PC-3 (cell line): ENCODE results near the gene RAMAC. TPM values are rescaled to one million over a fixed set of nuclear protein-coding genes. Genes with fewer than 3 reads are reported as not detected.

Experiments
- ATAC-seq: fragments of 200-7000 bp; cut with Tn5 transposase; 2 replicates; pipeline ENCODE4 v1.9.1; 2020; ENCODE audit warnings: mild to moderate bottlenecking, moderate library complexity
- BruUV-seq: library from RNA; stranded (reverse); fragments of 400-500 nt; replicated peaks from 2 replicates; lab custom pipeline; 2021; lab: Mats Ljungman, UMichigan
- CTCF ChIA-PET: fragments of 300-600 bp; sonication (Branson Sonifier 250); formaldehyde crosslinking; loops from one replicate; lab custom pipeline; 2022; ENCODE audit warnings: antibody characterized with exemption; lab: Charles Lee
- POLR2A ChIA-PET: fragments of 300-600 bp; sonication (Branson Sonifier 250); formaldehyde crosslinking; loops from one replicate; lab custom pipeline; 2022; ENCODE audit warnings: antibody characterized with exemption; ENCODE audit not compliant: unreplicated experiment; lab: Charles Lee
- DNase-seq: peaks from one replicate; pipeline ENCODE4 v3.0.0-alpha.2; 2015
- H2AFZ ChIP-seq: fragments of 300-600 bp; sonication (generic); 2 replicates; pipeline ENCODE4 v1.6.0; 2016; ENCODE audit warnings: antibody characterized with exemption, low read length
- H3F3A ChIP-seq: fragments of 300-600 bp; sonication (generic); one replicate; pipeline ENCODE4 v1.6.0; 2017; ENCODE audit warnings: antibody characterized with exemption, low read length, control low read depth, mild to moderate bottlenecking; ENCODE audit not compliant: unreplicated experiment
- H3K27ac ChIP-seq: fragments of 300-600 bp; sonication (generic); 2 replicates; pipeline ENCODE4 v1.5.1; 2016; ENCODE audit warnings: mild to moderate bottlenecking, low read length
- H3K27me3 ChIP-seq: fragments of 300-600 bp; sonication (generic); 2 replicates; pipeline ENCODE4 v1.6.1; 2016; ENCODE audit warnings: low read length, mixed read lengths
- H3K36me3 ChIP-seq: fragments of 300-600 bp; sonication (generic); 2 replicates; pipeline ENCODE4 v1.6.1; 2016; ENCODE audit warnings: low read depth, mixed run types, low read length, mixed read lengths
- H3K4me1 ChIP-seq: fragments of 300-600 bp; sonication (generic); 2 replicates; pipeline ENCODE4 v1.5.1; 2016; ENCODE audit warnings: low read length; ENCODE audit not compliant: insufficient read depth
- H3K4me2 ChIP-seq: fragments of 300-600 bp; sonication (generic); 2 replicates; pipeline ENCODE4 v1.6.0; 2016; ENCODE audit warnings: low read length
- H3K4me3 ChIP-seq: fragments of 300-600 bp; sonication (generic); 2 replicates; pipeline ENCODE4 v1.5.1; 2016; ENCODE audit warnings: mild to moderate bottlenecking, low read length, mixed read lengths
- H3K79me2 ChIP-seq: fragments of 300-600 bp; sonication (generic); 2 replicates; pipeline ENCODE4 v1.6.1; 2017; ENCODE audit warnings: low read length, mixed read lengths
- H3K9ac ChIP-seq: fragments of 300-600 bp; sonication (generic); 2 replicates; pipeline ENCODE4 v1.6.0; 2016; ENCODE audit warnings: mild to moderate bottlenecking, low read length
- H3K9me2 ChIP-seq: fragments of 300-600 bp; sonication (generic); replicated peaks from 2 replicates; pipeline ENCODE4 v1.6.1; 2016; ENCODE audit warnings: mixed run types, low read length, mixed read lengths
- H3K9me3 ChIP-seq: fragments of 300-600 bp; sonication (generic); 2 replicates; pipeline ENCODE4 v1.6.1; 2016; ENCODE audit warnings: low read length, mixed read lengths
- H4K20me1 ChIP-seq: fragments of 300-600 bp; sonication (generic); 2 replicates; pipeline ENCODE4 v1.6.1; 2016; ENCODE audit warnings: low read length, mixed read lengths
- CTCF ChIP-seq: fragments of 300-600 bp; sonication (generic); conservative IDR thresholded peaks from 2 replicates; pipeline ENCODE4 v1.5.1; 2017; ENCODE audit warnings: antibody characterized with exemption, low read depth, mild to moderate bottlenecking, low read length
- EZH2 ChIP-seq: fragments of 300-600 bp; sonication (generic); IDR thresholded peaks from one replicate; pipeline ENCODE4 v1.6.1; 2017; ENCODE audit warnings: antibody characterized with exemption, mild to moderate bottlenecking, low read length; ENCODE audit not compliant: unreplicated experiment
- EZH2phosphoT487 ChIP-seq: fragments of 300-600 bp; sonication (generic); IDR thresholded peaks from 2 replicates; pipeline ENCODE4 v1.6.1; 2018; ENCODE audit warnings: mild to moderate bottlenecking, antibody characterized with exemption, low read length, borderline replicate concordance
- intact Hi-C: fragments of 100-400 bp; cut with micrococcal nuclease; formaldehyde crosslinking; loops from 2 replicates; pipeline ENCODE4 v1.9.0; 2023
- total RNA-seq: library from RNA; depleted of rRNA; stranded (reverse); fragments of >200 nt; gene quantifications from 2 replicates; pipeline ENCODE4 v1.2.3, GENCODE V29; 2014

Gene RAMAC
- total RNA-seq, 1 experiment from 2014 or later = 43.8 TPM

- Histone ChIP-seq H3K79me2 (no peaks in the 10 kb centered on the region), H4K20me1 (no peaks in the 10 kb centered on the region), H3F3A (no peaks in the 10 kb centered on the region), H3K36me3 (no peaks in the 10 kb centered on the region), H3K9me3 (no peaks in the 10 kb centered on the region), H3K4me3 (no peak overlapping the region), H3K9me2 (no peaks in the 10 kb centered on the region), H3K4me2 (no peak overlapping the region), H3K9ac (no peak overlapping the region), H2AFZ (no peak overlapping the region), H3K27ac (no peak overlapping the region), H3K27me3 (no peaks in the 10 kb centered on the region), H3K4me1 (no peaks in the 10 kb centered on the region)
- ChIA-PET CTCF (no interaction called here), POLR2A (no interaction called here)
- intact Hi-C loops = no loop called here
- no peak for DNase-seq
- no TSS peak for BruUV-seq
- TF ChIP-seq EZH2 (no peak), EZH2phosphoT487 (no peak), CTCF (no peak)
- ATAC-seq = no peak
Observed at GRCh38 chr15:82979726-82980125, 6.3 kb upstream of the RAMAC start.

GRCh38 chr15:82980981-82981380 is 5.0 kb upstream of the RAMAC start:
- no peaks in the 10 kb centered on the region for H4K20me1 ChIP-seq
- BruUV-seq = no TSS peak
- DNase-seq = no peak
- H3K9me3 ChIP-seq = no peaks in the 10 kb centered on the region
- no peak for TF ChIP-seq EZH2
- TF ChIP-seq EZH2phosphoT487 = no peak
- TF ChIP-seq CTCF = no peak
- no peaks in the 10 kb centered on the region for H3K27me3 ChIP-seq
- no peak overlapping the region for H3K4me3 ChIP-seq
- H3K27ac ChIP-seq = no peak overlapping the region
- peaks cover 7% of the 10 kb centered on the region for H3K4me1 ChIP-seq
- no peaks in the 10 kb centered on the region for H3K9me2 ChIP-seq
- H3K4me2 ChIP-seq = no peak overlapping the region
- H3K9ac ChIP-seq = no peak overlapping the region
- no peaks in the 10 kb centered on the region for H3K36me3 ChIP-seq
- ATAC-seq = no peak
- H3F3A ChIP-seq = no peaks in the 10 kb centered on the region
- H2AFZ ChIP-seq = no peak overlapping the region
- intact Hi-C loops = no loop called here
- H3K79me2 ChIP-seq = no peaks in the 10 kb centered on the region
- POLR2A ChIA-PET = no interaction called here
- CTCF ChIA-PET = no interaction called here

DNA sequence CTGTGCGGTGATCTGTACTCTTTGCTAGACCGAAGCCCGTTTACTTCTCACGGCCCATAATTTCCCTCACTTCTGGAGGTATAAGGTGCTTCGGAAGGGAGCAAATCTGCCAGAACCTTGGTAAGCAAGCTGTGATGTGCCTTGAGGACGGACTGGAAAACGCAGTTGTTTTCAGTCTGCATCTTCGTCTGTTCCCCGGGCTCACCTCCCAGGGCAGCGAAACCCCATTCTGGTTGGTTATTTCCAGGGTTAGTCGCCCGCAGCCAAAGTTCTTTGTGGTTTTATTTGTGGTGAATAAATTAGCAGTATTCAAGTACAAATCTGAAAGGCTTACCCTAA is 401 bp downstream of the RAMAC start:
- TSS peak; percentile 78 for BruUV-seq
- Histone ChIP-seq H2AFZ (peak overlapping the region; percentile 98), H3K9ac (peak overlapping the region; percentile 88), H3K9me3 (no peaks in the 10 kb centered on the region), H3K79me2 (peaks cover 17% of the 10 kb centered on the region), H4K20me1 (no peaks in the 10 kb centered on the region), H3K27me3 (no peaks in the 10 kb centered on the region), H3K4me1 (peaks cover 14% of the 10 kb centered on the region), H3K9me2 (no peaks in the 10 kb centered on the region), H3F3A (no peaks in the 10 kb centered on the region), H3K36me3 (peaks cover 8% of the 10 kb centered on the region), H3K4me3 (peak overlapping the region; percentile 96), H3K27ac (no peak overlapping the region), H3K4me2 (peak overlapping the region; percentile 90)
- TF ChIP-seq CTCF (no peak), EZH2phosphoT487 (no peak)
- DNase-seq = peak; percentile 10
- ATAC-seq = peak; percentile 13; the same call in 1 of the 2 replicates
- ChIA-PET POLR2A (no interaction called here), CTCF (no interaction called here)
- intact Hi-C loops = loop anchor here (5.0 kb wide), 2 partner anchors 69 to 139 kb away; no protein-coding TSS in a partner anchor
